GM21529 (cell line): Measurements from ENCODE around the gene WDR27.
"Not testable (repeated sequence)": the region's sequence is repeated elsewhere in the genome, so short reads cannot be mapped to it uniquely, and the experiment has no call there.

ENCODE experiments used
- ATAC-seq: cut with Tn5 transposase; IDR thresholded peaks from one replicate; pipeline ENCODE4 v1.9.1; 2021; ENCODE audit not compliant: unreplicated experiment

Gene WDR27

DNA sequence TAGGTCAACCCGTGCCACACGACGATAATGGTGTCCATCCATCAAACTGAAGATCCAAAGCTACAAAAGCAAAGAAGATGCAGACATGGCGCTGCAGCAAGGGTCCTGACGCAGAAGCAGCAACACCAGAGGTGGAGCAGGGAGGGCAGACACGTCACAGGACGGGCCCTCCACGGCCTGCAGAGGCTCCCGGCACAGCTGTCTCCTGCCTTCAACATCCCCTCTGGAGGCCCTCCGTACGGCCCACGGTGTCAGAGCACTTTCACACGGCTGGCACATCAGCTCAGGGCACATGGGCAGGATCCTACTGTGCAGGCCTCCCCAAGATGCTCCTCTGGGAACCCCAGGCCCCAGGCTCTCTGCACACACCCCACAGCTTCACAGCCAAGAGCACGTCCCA is 37.6 kb downstream of the WDR27 start:
- no peak for ATAC-seq

DNA sequence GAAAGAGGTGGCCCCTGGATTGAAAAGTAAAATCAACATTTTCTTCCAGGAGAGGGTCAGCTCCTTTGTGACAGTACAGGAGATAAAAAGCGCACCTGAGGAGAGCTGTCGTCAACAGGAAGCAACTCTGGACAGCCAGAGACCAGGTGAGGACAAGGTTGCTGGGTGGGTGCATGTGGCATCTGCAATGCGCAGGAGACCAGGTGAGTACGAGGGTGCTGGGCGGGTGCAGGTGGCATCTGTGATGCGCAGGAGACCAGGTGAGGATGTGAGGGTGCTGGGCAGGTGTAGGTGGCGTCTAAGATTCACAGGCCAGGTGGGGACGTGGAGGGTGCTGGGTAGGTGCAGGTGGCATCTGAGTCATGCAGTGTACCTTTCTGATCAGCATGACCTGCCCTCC is 38.4 kb downstream of the WDR27 start:
- no peak for ATAC-seq

DNA sequence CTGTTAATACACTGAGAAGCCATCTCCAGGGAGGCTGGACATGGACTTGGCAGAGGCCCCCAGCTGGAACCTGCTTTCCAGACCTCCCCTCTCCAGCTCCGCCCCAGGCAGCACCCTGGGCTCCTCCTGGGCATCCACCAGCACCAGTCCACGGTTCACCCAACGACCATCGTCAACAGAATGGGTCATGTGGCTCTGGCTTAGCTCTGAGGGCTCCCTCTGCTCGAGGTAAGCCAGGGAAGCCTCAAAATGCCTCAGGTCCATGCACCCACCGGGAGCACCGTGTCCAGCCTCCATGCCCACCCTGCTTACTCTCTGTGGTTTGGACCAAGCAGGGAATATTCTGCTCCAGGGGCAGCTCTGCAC is 40.5 kb downstream of the WDR27 start:
- no peak for ATAC-seq

DNA sequence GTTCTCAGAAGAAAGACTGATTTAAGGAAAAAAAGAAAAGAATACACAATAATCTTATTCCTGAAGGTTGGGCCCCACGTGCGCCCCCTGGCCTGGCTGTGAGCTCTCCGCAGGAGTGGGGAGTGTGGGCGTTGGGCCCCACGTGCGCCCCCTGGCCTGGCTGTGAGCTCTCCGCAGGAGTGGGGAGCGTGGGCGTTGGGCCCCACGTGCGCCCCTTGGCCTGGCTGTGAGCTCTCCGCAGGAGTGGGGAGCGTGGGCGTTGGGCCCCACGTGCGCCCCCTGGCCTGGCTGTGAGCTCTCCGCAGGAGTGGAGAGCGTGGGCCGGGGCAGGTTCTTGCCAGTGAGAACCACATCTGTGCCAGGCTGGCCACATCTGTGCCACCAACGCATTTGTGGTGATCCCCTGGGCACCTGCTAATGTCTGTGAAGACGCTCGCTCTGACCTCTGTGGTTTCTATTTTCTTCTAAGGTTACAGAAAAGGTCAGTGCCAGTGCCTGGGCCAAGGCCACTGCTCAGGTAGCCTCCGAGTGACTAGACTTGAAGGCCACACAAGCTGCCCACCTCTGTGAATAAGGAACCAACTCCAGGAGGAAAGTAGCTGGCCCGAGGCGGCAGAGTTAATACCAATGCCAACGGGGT is 41.0 kb downstream of the WDR27 start:
- no peak for ATAC-seq

DNA sequence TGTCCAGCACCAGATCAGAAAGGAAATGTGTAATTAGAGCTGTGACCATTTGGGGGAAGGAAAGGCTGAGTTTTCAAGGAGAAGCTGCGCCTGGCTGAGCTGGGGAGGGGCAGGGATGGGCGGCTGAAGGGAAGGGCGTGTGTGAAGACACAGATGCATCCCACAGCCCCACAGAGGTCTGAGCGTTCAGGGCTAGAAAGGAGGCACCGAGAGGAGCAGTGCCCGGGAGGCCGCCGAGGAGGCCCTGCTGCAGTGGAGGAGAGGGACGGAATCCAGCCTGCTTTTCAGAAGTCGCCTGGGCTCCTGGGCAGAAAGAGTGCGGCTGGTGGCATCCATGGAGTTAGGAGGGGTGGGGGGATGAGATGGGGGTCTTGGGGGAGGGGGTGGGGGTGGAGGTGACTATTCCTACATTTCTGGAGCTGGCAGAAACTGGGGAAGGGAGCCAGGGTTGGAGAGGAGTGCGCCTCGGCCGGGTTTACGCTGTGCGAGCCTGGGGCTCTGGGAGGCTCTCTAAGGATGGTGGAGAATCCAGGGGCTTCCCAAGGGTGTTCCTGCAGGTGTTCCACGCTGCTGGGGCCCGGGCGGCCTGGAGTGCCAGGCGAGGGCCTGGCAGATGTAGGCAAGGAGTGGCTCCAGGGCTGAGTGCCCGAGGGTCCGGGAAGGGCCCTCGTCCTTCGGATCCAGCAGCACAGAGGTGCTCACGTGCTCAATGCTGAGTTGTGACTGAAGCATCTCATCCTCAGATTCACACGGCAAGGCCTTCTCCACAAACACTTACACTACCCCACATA is 41.8 kb downstream of the WDR27 start:
- no peak for ATAC-seq

DNA sequence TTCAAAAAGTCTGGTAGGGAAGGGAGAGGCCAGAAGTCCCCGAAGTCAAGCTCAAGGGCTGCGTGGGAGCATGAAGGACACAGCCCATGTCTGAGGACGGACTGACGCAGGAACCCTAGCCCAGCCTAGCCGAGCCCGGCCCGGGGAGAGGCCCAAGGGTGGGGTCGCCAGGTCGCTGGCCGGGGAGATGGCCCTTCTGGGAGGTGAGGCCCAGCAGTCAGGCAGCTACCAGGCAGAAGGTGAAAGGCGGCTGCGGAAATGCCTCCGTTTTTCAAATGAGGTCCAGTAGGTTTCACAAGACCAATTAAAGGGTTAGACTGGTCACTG is 44.6 kb downstream of the WDR27 start:
- no peak for ATAC-seq

DNA sequence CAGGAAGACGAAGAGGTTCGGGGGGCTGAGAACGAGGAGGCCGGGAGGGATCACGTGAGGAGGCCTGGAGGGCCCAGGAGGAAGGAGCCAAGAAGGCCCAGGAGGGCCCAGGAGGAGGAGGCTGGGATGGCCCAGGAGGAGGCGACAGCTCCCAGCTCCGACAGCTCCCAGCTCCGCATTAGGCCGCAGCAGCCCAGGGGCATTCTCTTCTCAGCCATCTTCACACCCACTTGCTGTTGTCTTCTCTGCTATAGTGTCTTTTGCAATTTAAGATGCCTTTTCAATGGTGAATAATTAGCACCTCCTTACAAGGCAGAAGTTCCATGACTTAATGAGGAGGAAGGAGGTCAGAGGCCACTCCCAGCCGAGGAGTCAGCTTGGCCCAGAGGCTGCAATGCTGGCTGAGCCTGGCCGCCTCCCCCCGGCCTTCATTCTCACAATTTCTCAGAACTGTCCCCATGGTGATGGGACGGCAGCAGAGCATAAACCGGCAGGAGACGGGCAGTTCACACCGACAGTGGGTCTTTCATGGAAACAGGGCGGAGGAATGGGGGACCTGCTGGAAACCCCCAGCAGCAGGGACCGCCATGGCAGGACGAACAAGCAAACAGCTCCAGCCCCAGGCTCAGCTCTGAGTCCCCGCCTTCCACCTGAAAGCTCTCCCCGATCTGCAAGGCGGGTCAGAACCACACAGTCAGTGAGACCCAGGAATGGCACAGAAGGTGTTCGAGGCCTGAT is 45.1 kb downstream of the WDR27 start:
- no peak for ATAC-seq

DNA sequence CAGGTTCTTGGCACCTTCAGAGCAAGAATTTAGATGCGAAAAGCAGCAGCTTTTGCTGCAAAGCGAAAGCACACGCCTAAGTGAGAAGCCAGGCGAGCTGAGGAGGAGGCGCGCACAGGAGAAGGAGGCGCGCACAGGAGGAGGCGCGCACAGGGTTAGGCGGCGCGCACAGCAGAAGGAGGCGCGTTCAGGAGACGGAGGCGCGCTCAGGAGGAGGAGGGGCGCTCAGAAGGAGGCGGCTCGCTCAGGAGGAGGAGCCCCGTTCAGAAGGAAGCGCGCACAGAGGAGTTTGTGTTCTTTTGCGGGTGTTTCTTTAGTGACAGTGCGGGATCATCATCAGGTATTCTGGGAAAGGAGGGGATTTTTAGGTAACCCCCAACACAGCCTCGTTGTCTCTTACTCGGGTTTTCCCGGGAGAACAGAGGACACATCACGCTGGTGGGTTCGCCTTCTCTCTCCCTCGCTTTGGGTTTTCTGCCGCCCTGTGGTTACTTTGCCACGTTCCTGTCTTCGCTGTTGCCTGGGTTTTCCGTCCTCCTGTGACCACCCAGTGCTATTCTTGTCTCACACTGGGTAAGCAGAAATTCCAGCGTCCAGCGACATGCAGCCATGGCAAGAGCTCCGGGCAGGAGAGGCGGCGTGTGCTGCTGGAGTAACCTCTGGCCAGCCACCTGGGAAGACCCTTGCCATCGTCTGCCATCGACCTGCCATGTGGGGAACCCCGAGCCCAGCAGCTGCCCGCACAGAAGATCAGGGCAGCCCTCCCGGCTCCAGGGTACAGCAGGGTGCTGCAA is 47.0 kb downstream of the WDR27 start:
- peak; percentile 95 for ATAC-seq

DNA sequence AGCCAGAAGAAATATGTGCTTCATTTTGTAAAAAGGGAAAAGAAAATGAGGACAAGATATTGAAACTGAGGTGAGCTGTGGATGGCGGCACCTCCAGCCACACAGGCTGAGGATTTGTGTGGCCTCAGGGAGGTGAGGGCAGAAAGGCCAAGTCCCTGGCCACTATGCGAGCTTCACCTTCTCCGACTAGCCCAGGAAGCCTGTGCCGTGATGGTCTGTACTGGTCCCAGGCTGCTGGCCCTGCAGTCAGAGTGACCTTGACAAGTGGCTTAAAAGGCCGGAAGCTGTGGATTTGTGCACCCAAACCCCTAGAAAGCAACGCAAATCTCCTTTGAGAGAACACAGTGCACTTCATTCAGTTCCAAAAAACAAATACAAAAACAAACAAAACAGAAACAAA is 48.1 kb downstream of the WDR27 start:
- no peak for ATAC-seq

DNA sequence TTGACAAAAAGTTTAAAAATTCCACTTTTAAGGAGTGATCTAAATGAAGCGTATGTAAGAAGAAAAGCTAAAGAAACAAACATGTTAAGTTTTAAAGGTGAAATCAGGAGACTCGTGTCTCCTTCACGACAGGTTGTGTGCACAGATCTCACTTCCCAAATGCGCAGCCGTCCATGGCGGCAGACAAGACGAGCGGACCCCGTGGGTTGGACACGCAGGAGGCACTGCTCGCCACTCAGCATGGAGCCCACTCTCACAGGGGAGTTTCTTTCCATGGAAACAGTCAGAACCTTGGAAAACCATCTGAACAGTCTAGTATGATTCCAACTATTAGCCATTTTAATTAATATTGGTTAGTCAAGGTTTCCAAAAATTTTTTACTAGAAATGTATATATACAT is 48.9 kb downstream of the WDR27 start:
- ATAC-seq = no peak

DNA sequence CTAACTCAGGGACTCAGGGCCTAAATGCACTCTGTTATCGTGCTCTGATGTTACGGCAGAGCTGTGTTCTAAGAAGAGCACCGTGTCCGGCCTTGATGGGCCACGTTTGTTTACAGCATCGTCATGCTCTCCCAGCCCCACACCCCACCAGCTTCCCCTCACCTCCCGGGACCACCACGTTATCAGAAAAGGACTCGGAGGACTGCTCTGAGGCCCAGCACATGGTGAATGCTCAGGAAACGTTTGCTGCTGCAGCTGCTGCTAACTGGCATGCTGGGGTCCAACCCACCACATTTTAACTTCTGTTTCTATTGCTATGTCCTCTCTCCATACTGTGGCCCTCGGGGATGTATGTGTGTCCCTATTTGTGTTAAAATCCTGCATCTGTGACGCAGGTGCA is 50.3 kb downstream of the WDR27 start:
- ATAC-seq = no peak

DNA sequence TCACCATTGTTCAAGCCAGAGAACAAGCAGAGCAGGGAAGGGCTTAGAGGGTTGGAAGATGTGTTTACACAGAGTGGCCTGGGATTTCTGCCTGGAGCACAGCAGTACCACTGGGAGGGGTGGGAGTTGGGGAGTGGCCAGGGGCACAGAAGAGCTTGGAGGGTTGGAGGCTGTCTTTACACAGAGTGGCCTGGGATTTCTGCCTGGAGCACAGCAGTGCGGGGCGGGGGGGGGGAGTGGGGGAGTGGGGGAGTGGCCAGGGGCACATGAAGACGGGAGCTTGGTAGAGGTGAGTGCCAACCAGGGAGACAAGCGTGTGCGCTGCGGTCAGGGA is 50.9 kb downstream of the WDR27 start:
- no peak for ATAC-seq

DNA sequence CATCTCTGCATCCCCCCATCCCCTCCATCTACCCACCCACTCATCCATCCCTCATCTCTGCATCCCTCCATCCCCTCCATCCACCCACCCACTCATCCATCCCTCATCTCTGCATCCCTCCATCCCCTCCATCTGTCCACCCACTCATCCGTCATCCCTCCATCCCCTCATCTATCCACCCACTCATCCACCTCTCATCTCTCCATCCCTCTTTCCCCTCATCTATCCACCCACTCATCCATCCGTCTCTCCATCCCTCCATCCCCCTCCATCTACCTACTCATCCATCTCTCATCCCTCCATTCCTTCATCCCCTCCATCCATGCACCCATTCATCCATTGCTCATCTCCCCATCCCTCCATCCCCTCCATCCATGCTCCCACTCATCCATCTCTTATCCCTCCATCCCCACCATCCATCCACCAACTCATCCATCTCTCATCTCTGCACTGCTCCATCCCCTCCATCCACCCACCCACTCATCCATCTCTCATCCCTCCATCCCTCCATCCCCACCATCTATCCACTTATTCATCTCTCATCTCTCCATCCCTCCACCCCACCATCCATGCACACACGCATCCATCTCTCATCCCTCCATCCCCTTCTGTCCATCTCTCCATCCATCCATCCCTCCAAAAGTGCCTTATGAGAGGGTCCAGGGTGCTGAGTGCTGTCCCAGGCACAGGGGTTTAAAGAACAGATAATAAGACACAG is 51.4 kb downstream of the WDR27 start:
- ATAC-seq = no peak

DNA sequence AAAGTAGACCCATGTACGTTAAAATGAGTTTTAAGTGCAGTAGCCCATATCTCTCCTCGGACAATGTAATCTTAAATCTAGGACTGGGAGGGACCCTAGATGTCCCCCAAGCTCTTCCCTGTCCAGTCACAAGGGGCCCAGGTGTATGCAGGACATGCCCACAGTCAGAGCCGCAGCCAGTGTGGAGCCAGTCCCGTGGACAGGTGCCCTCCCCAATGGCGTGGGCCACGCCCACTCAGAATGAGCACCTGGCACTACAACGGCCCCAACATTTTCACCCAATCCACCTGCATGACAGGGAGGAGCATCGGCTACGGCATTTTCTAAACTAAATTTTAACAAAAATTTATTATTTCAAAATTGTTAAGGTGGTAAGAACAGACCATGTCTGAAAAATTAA is 53.2 kb downstream of the WDR27 start:
- ATAC-seq = no peak

DNA sequence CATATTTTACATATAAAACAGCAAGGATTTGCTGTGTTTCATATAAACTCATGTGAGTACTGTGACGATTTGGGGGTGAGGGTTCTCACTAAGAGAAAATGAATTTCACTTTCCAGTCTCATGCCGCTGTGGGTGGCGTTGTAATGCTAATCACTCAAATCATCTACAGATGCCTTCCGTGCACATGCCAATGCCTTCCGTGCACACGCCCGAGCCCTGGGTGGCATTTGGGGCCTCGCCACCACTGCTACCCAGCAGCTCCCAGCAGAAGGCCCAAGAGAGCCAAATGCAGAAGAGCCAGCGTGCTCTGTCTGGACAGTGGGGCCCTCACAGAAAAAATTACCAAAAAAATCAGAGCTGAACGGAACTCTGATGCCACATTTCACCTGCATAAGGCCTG is 53.7 kb downstream of the WDR27 start:
- ATAC-seq = no peak

DNA sequence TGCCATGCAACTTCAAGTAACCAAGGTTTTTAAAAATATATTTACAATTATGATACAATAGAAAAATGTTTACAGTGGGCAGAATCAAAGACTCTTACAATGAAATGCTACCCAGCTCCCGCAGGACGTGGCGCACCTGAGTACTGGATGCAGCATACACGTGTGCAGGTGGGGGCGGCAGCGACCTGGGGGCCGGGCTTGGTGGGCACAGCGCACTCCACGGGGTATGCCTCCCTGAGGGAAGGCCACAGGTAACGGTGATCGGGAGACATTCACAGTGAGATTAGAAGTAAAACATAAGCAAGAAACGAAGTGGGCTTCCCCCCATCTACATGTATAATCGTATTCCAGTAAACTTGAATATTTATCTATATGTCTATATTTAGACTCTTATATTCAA is 54.2 kb downstream of the WDR27 start:
- no peak for ATAC-seq

DNA sequence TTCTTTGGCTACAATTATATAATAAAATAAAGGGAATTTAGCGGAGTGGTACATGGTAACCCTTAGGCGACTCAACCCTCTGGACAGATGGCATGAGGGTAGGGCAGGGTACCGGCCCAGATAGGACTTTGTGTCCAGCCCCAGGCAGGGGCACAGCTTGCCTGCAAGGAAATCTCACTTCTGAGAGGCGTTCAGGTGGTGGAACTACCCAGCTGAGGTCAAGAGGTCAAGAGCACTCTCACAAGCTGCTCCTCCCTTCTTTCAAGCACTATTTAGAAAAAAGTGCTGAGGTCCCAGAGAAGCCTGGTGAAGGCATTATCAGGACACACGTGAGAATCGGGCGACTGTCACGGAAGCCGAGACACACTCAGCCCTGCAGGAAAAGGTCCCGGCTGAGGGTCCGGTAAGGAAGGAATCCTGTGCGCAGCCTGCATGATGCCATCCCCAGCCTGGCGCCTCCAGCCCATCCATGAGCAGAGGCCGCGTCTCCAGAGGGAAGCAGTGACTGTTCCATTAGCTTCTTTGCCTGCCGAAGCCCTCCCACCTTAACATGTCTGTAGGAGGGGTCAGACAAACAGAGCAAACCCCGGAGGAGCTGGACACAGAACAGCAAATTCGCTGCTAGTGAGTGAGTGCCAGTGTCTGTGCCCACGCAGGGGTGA is 54.8 kb downstream of the WDR27 start:
- no peak for ATAC-seq

DNA sequence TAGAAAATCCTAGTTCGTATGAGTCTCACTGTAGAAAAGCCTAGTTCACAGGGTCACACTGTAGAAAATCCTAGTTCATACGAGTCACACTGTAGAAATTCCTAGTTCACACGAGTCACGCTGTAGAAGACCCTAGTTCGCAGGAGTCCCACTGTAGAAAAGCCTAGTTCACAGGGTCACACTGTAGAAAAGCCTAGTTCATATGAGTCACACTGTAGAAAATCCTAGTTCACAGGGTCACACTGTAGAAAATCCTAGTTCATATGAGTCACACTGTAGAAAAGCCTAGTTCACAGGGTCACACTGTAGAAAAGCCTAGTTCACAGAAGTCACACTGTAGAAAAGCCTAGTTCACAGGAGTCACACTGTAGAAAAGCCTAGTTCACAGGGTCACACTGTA is 56.4 kb downstream of the WDR27 start:
- not testable (repeated sequence) for ATAC-seq

DNA sequence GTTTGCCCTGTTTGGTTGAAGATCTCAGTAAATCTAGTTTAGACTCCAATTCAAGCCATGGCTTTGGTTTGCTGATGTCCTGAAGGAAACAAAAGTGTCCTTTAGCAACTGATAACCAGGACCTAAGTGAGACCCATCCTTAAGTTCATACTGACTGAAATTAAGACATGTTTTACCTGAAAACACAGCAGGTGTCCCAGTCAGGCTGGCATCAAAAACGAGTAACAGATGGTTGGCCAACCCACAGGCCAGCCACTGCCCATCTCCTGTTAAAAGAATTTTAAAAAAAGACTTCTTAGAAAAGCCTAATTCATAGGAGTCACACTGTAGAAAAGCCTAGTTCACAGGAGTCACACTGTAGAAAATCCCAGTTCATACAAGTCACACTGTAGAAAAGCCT is 58.3 kb downstream of the WDR27 start:
- ATAC-seq = no peak

DNA sequence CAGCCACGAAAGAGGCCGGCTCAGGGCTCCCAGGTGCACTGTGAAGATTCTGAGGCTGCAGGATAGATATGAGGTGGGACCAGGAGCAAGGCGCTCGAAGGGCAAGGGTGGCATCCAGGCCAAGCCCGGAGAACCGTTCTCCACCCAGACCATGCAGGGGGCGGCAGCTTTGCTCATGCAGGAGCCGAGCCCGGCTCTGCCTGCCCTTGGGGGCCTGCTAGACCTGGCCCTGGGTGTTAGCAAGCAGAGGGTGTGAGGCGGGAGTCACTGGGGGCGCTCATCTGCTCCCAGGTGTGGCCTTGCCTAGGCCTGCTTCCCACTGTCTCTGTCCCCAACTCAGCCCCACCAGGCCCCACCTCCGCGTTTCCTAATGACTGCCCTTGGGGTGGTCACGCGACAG is 59.4 kb downstream of the WDR27 start:
- no peak for ATAC-seq
